Activated T-cell treated with anti-CD3 and anti-CD28 coated beads for 1 hour (primary cell): Measurements from ENCODE around the gene CARD11.
A peak's percentile ranks its signal among the peaks of the same experiment; 100 is the strongest.

Experiments
- DNase-seq: peaks from one replicate; pipeline ENCODE4 v3.0.0-alpha.2; 2020; ENCODE audit warnings: low read depth

Gene CARD11

GRCh38 chr7:2905500-2905899 is 138.2 kb downstream of the CARD11 start:
- no peak for DNase-seq

GRCh38 chr7:2905027-2905426 is 138.6 kb downstream of the CARD11 start:
- DNase-seq: no peak

GRCh38 chr7:2904202-2904601 is 139.5 kb downstream of the CARD11 start:
- no peak for DNase-seq

GRCh38 chr7:2903682-2904162 is 139.9 kb downstream of the CARD11 start:
- no peak for DNase-seq

GRCh38 chr7:2897023-2897422 is 146.6 kb downstream of the CARD11 start:
- no peak for DNase-seq

GRCh38 chr7:2896131-2896530 is 147.5 kb downstream of the CARD11 start:
- no peak for DNase-seq

- peak; percentile 20 for DNase-seq
These were observed 149.3 kb downstream of the CARD11 start for GRCh38 chr7:2894118-2894940.

GRCh38 chr7:2893411-2893861 is 150.2 kb downstream of the CARD11 start:
- no peak for DNase-seq

- DNase-seq: no peak
These were observed 151.1 kb downstream of the CARD11 start for GRCh38 chr7:2892549-2892948.

- DNase-seq: no peak
These were observed 155.9 kb downstream of the CARD11 start for GRCh38 chr7:2887816-2888215.

GRCh38 chr7:2886900-2887299 is 156.8 kb downstream of the CARD11 start:
- no peak for DNase-seq

- no peak for DNase-seq
These were observed 157.3 kb downstream of the CARD11 start for GRCh38 chr7:2886391-2886790.

- no peak for DNase-seq
These were observed 159.5 kb downstream of the CARD11 start for GRCh38 chr7:2884161-2884560.

GRCh38 chr7:2883101-2883500 is 160.6 kb downstream of the CARD11 start:
- DNase-seq: no peak

GRCh38 chr7:2882111-2882510 is 161.6 kb downstream of the CARD11 start:
- DNase-seq: no peak

GRCh38 chr7:2880874-2881533 is 162.7 kb downstream of the CARD11 start:
- DNase-seq: no peak

GRCh38 chr7:2880051-2880450 is 163.6 kb downstream of the CARD11 start:
- DNase-seq: no peak

- no peak for DNase-seq
These were observed 164.3 kb downstream of the CARD11 start for GRCh38 chr7:2879354-2879753.

- DNase-seq: no peak
These were observed 165.4 kb downstream of the CARD11 start for GRCh38 chr7:2878306-2878705.

- no peak for DNase-seq
These were observed 167.5 kb downstream of the CARD11 start for GRCh38 chr7:2876031-2876731.

- no peak for DNase-seq
These were observed 169.7 kb downstream of the CARD11 start for GRCh38 chr7:2873686-2874551.

- DNase-seq: no peak
These were observed 170.5 kb downstream of the CARD11 start for GRCh38 chr7:2873146-2873545.
